HEK293 (cell line): ENCODE data around the gene ELL2.

Source experiments
- ATF2 ChIP-seq: fragments of 450-650 bp; formaldehyde crosslinking; IDR thresholded peaks from 2 replicates; pipeline ENCODE4 v1.5.1; 2016; ENCODE audit warnings: missing biosample characterization, missing genetic modification characterization, low read depth
- CTCF ChIP-seq: fragments of 450-650 bp; formaldehyde crosslinking; IDR thresholded peaks from 2 replicates; pipeline ENCODE4 v1.5.1; 2016; ENCODE audit warnings: missing biosample characterization, missing genetic modification characterization
- GLIS2 ChIP-seq: fragments of 450-650 bp; formaldehyde crosslinking; IDR thresholded peaks from 2 replicates; pipeline ENCODE4 v1.5.1; 2016; ENCODE audit warnings: missing biosample characterization, missing genetic modification characterization
- MEIS1 ChIP-seq: sonication (generic); formaldehyde crosslinking; IDR thresholded peaks from 2 replicates; pipeline ENCODE4 v1.8.1; 2022; ENCODE audit warnings: missing genetic modification reagents, mild to moderate bottlenecking, borderline replicate concordance
- PBX3 ChIP-seq: sonication (generic); formaldehyde crosslinking; IDR thresholded peaks from 2 replicates; pipeline ENCODE4 v1.8.1; 2022; ENCODE audit warnings: mild to moderate bottlenecking, moderate library complexity, missing genetic modification reagents
- WT1 ChIP-seq: fragments of 450-650 bp; formaldehyde crosslinking; IDR thresholded peaks from 2 replicates; pipeline ENCODE4 v1.5.1; 2016; ENCODE audit warnings: missing biosample characterization, missing genetic modification characterization
- ZBTB49 ChIP-seq: fragments of 450-650 bp; formaldehyde crosslinking; IDR thresholded peaks from 2 replicates; pipeline ENCODE4 v1.5.1; 2016; ENCODE audit warnings: missing biosample characterization, missing genetic modification characterization, low read depth
- ZBTB7A ChIP-seq: fragments of 450-650 bp; formaldehyde crosslinking; IDR thresholded peaks from 2 replicates; pipeline ENCODE4 v1.5.1; 2016; ENCODE audit warnings: low read depth, missing biosample characterization, missing genetic modification characterization
- ZFP69B ChIP-seq: fragments of 450-650 bp; formaldehyde crosslinking; IDR thresholded peaks from 2 replicates; pipeline ENCODE4 v1.5.1; 2016; ENCODE audit warnings: missing biosample characterization, missing genetic modification characterization
- ZNF24 ChIP-seq: fragments of 450-650 bp; formaldehyde crosslinking; IDR thresholded peaks from 2 replicates; pipeline ENCODE4 v1.5.1; 2016; ENCODE audit warnings: missing biosample characterization, missing genetic modification characterization
- ZNF423 ChIP-seq: fragments of 450-650 bp; formaldehyde crosslinking; IDR thresholded peaks from 2 replicates; pipeline ENCODE4 v1.5.1; 2016; ENCODE audit warnings: missing biosample characterization, missing genetic modification characterization
- ZNF626 ChIP-seq: fragments of 450-650 bp; sonication (Bioruptor Pico); formaldehyde crosslinking; IDR thresholded peaks from 2 replicates; pipeline ENCODE4 v1.5.1; 2018; ENCODE audit warnings: missing biosample characterization, missing genetic modification characterization, inconsistent platforms

GRCh38 chr5:95872346-95873268, 89.0 kb downstream of the ELL2 start:
- TF ChIP-seq CTCF (no peak), ZNF24 (tag by site-specific recombination) (no peak), PBX3 (CRISPR knock-in tag) (no peak), GLIS2 (tag by site-specific recombination) (no peak), ZNF423 (no peak), ZBTB49 (tag by site-specific recombination) (no peak), ATF2 (tag by site-specific recombination) (no peak), ZBTB7A (no peak), ZFP69B (tag by site-specific recombination) (no peak), WT1 (no peak), ZNF626 (tag by site-specific recombination) (no peak), MEIS1 (no peak)
